Smooth muscle cell (in vitro differentiated cells): ENCODE results near the gene EIF4G3. TPM values are rescaled to one million over a fixed set of nuclear protein-coding genes. Genes with fewer than 3 reads are reported as not detected.

Source experiments
- DNase-seq: peaks from one replicate; lab custom pipeline; 2025; ENCODE audit not compliant: unreplicated experiment; lab: John Stamatoyannopoulos, UW
- H2AFZ ChIP-seq: fragments of 200-600 bp; sonication (generic); 2 replicates; pipeline ENCODE4 v1.6.0; 2016; ENCODE audit warnings: antibody characterized with exemption, low read depth, mild to moderate bottlenecking
- H3F3A ChIP-seq: fragments of 200-600 bp; sonication (generic); 2 replicates; pipeline ENCODE4 v1.6.0; 2017; ENCODE audit warnings: antibody characterized with exemption, low read depth
- H3K27ac ChIP-seq: fragments of 200-600 bp; sonication (generic); 2 replicates; pipeline ENCODE4 v1.5.1; 2016; ENCODE audit warnings: low read depth, mild to moderate bottlenecking
- H3K27me3 ChIP-seq: fragments of 200-600 bp; sonication (generic); 2 replicates; pipeline ENCODE4 v1.6.1; 2016; ENCODE audit warnings: low read depth, mild to moderate bottlenecking
- H3K36me3 ChIP-seq: fragments of 200-600 bp; sonication (generic); 2 replicates; pipeline ENCODE4 v1.5.1; 2016; ENCODE audit warnings: low read depth
- H3K4me1 ChIP-seq: fragments of 200-600 bp; sonication (generic); 2 replicates; pipeline ENCODE4 v1.5.1; 2016; ENCODE audit warnings: low read depth
- H3K4me2 ChIP-seq: fragments of 200-600 bp; sonication (generic); 2 replicates; pipeline ENCODE4 v1.6.0; 2016; ENCODE audit warnings: mild to moderate bottlenecking
- H3K4me3 ChIP-seq: fragments of 200-600 bp; sonication (generic); 2 replicates; pipeline ENCODE4 v1.5.1; 2016; ENCODE audit warnings: mild to moderate bottlenecking
- H3K79me2 ChIP-seq: fragments of 200-600 bp; sonication (generic); 2 replicates; pipeline ENCODE4 v1.6.0; 2016; ENCODE audit warnings: low read depth, mild to moderate bottlenecking
- H3K9ac ChIP-seq: fragments of 200-600 bp; sonication (generic); 2 replicates; pipeline ENCODE4 v1.6.0; 2016; ENCODE audit warnings: low read depth
- H3K9me3 ChIP-seq: fragments of 200-600 bp; sonication (generic); replicated peaks from 2 replicates; pipeline ENCODE4 v1.5.1; 2016; ENCODE audit warnings: low read depth
- H4K20me1 ChIP-seq: fragments of 200-600 bp; sonication (generic); 2 replicates; pipeline ENCODE4 v1.6.0; 2016; ENCODE audit warnings: low read depth
- CTCF ChIP-seq: fragments of 200-600 bp; sonication (generic); IDR thresholded peaks from 2 replicates; pipeline ENCODE4 v1.5.1; 2017; ENCODE audit warnings: borderline replicate concordance, mild to moderate bottlenecking, antibody characterized with exemption; ENCODE audit not compliant: insufficient read depth, poor library complexity, severe bottlenecking
- WGBS: methylation state at CpG from one replicate; pipeline ENCODE4 v1.1.7; 2016; ENCODE audit warnings: low lambda C conversion rate; 5-methylcytosine and 5-hydroxymethylcytosine counted together
- polyA plus RNA-seq: library from polyadenylated mRNA; unstranded; fragments of >200 nt; fragmentation: Nextera tagmentation; extraction: Ambion mirVana; gene quantifications from 2 replicates; pipeline ENCODE4 v1.2.1, GENCODE V29; 2016
- total RNA-seq: library from RNA; depleted of rRNA; stranded (reverse); fragments of >200 nt; gene quantifications from 2 replicates; pipeline ENCODE4 v1.2.3, GENCODE V29; 2014

The EIF4G3 gene
- total and polyA plus RNA-seq, 2 experiments from 2014 or later: 31.5 to 49.5 TPM

GRCh38 chr1:21123287-21123948 is 53.3 kb downstream of the EIF4G3 start:
- TF ChIP-seq CTCF: no peak
- WGBS: 93% methylated on average over 6 of the region's 6 CpGs
- Histone ChIP-seq H4K20me1 (peaks cover 84% of the 10 kb centered on the region), H3K4me2 (no peak overlapping the region), H3K36me3 (no peaks in the 10 kb centered on the region), H3K27ac (no peak overlapping the region), H3K4me1 (no peaks in the 10 kb centered on the region), H3K9me3 (no peaks in the 10 kb centered on the region), H3K9ac (no peak overlapping the region), H3K79me2 (peaks cover 28% of the 10 kb centered on the region), H3F3A (no peaks in the 10 kb centered on the region), H3K4me3 (no peak overlapping the region), H2AFZ (no peak overlapping the region), H3K27me3 (no peaks in the 10 kb centered on the region)
- no peak for DNase-seq

DNA sequence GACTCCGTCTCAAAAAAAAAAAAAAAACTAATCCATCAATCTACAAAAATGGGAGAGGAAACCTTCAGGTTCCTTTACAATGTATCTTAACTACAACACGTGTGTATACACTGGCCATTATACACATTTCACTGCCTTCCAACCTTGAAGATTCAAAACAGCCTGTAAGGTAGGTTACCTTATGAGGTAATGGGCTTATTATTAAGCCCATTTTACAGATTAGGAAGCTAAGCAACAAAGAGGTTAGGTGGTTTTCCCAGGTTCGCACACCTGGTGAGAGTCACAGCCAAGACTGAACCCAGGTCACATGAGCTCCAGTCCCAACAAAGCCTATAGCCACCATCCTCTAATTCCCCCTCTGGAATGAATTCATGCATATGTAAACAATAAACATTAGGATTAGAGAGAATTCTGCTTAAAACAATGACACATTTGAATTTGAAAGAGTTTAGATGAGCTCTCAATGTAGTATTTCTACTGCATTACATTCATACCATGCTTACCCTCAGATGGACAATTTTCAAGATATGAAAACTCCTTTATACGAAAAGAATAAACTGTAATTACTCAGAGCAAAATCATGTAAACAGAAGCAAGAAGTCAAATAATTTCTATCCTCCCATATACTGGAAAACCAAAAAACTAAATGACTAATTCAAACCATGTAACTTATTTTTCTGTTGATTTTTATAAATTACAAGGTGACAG is 54.8 kb downstream of the EIF4G3 start:
- DNase-seq: no peak
- Histone ChIP-seq H3K36me3 (no peaks in the 10 kb centered on the region), H3K4me3 (no peak overlapping the region), H3K9ac (no peak overlapping the region), H3K4me1 (peaks cover 13% of the 10 kb centered on the region), H3K4me2 (no peak overlapping the region), H3K27ac (no peak overlapping the region), H3K9me3 (no peaks in the 10 kb centered on the region), H3F3A (no peaks in the 10 kb centered on the region), H3K79me2 (peaks cover 29% of the 10 kb centered on the region), H4K20me1 (peaks cover 90% of the 10 kb centered on the region), H3K27me3 (no peaks in the 10 kb centered on the region), H2AFZ (no peak overlapping the region)
- WGBS: 91% methylated on average over 4 of the region's 4 CpGs
- TF ChIP-seq CTCF: no peak

DNA sequence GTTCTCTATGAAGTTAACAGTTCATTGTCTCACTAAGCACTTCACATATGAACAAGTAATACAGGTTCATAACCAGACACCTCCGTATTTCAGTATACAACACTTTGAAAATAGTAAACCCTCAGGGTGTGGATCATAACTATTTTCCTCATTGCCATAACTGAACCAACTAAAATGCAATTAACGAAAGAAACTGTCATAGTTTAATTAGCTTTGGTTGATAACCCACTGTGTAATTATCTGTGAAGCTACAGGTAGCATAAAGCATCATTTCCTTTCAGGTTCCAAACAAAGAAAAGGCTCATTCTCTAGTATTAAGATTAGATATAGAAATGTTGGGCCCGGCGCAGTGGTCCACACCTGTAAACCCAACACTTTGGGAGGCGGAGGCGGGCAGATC is 58.5 kb downstream of the EIF4G3 start:
- H3K36me3 ChIP-seq: no peaks in the 10 kb centered on the region
- 95% methylated on average over 6 of the region's 6 CpGs for WGBS

More for the DNA sequence above, 58.5 kb downstream of the EIF4G3 start:
- no peak for DNase-seq
- H3K4me3 ChIP-seq: no peak overlapping the region
- no peak for TF ChIP-seq CTCF
- H2AFZ ChIP-seq: no peak overlapping the region
- no peaks in the 10 kb centered on the region for H3K27me3 ChIP-seq
- peaks cover 38% of the 10 kb centered on the region for H3K79me2 ChIP-seq
- H3K27ac ChIP-seq: no peak overlapping the region
- H3K9me3 ChIP-seq: no peaks in the 10 kb centered on the region
- H3F3A ChIP-seq: no peaks in the 10 kb centered on the region
- peaks cover 90% of the 10 kb centered on the region for H4K20me1 ChIP-seq
- H3K9ac ChIP-seq: no peak overlapping the region
- H3K4me2 ChIP-seq: no peak overlapping the region
- H3K4me1 ChIP-seq: peaks cover 13% of the 10 kb centered on the region
